Liver (tissue), 9 donors: Measurements from ENCODE around the gene KANSL1L. TPM values are rescaled to one million over a fixed set of nuclear protein-coding genes. Genes with fewer than 3 reads are reported as not detected.

ENCODE experiments used
- DNase-seq: peaks from one replicate; pipeline ENCODE4 v3.0.0-alpha.2; 2017; ENCODE audit warnings: low spot score
- H3K27ac ChIP-seq, 2 donors: one replicate each; pipeline ENCODE4 v1.7.0; 2013; ENCODE audit warnings: inconsistent platforms in 2 of 2, low read length in 2 of 2, control low read depth in 1 of 2, low read depth in 1 of 2, mild to moderate bottlenecking in 1 of 2
- H3K27me3 ChIP-seq, 4 donors: one replicate each; pipeline versions ENCODE4 v1.6.1 to v1.7.0; 2013; ENCODE audit warnings: low read length in 3 of 4, inconsistent platforms in 1 of 4, mild to moderate bottlenecking in 1 of 4, moderate library complexity in 1 of 4; ENCODE audit not compliant: control insufficient read depth in 4 of 4, insufficient read depth in 4 of 4
- H3K36me3 ChIP-seq, 4 donors: one replicate each; pipeline versions ENCODE4 v1.6.1 to v1.7.0; 2013; ENCODE audit warnings: low read length in 3 of 4, mild to moderate bottlenecking in 3 of 4, low read depth in 1 of 4, moderate library complexity in 1 of 4; ENCODE audit not compliant: control insufficient read depth in 4 of 4, insufficient read depth in 3 of 4
- H3K4me1 ChIP-seq, 4 donors: one replicate each; pipeline versions ENCODE4 v1.6.1 to v1.7.0; 2013; ENCODE audit warnings: low read length in 3 of 4, mild to moderate bottlenecking in 3 of 4, moderate library complexity in 1 of 4; ENCODE audit not compliant: control insufficient read depth in 4 of 4, insufficient read depth in 4 of 4
- H3K4me3 ChIP-seq, 3 donors: one replicate each; pipeline versions ENCODE4 v1.6.1 to v1.7.0; 2013; ENCODE audit warnings: low read length in 3 of 3, control low read depth in 1 of 3, low read depth in 1 of 3, mild to moderate bottlenecking in 1 of 3
- H3K9ac ChIP-seq, 2 donors: one replicate each; pipeline ENCODE4 v1.7.0; 2013; ENCODE audit warnings: low read length in 2 of 2, mild to moderate bottlenecking in 2 of 2, moderate library complexity in 2 of 2, control low read depth in 1 of 2, low read depth in 1 of 2
- H3K9me3 ChIP-seq, 4 donors: one replicate each; pipeline versions ENCODE4 v1.6.1 to v1.7.0; 2013; ENCODE audit warnings: low read length in 3 of 4; ENCODE audit not compliant: control insufficient read depth in 4 of 4
- CTCF ChIP-seq: fragments of 150-350 bp; IDR thresholded peaks from 2 replicates; pipeline ENCODE4 v1.5.1; 2017; ENCODE audit warnings: improper control_type of control experiment, low read depth, low read length; ENCODE audit not compliant: missing input control
- EGR1 ChIP-seq, 2 donors: IDR thresholded peaks; 2 replicates each; pipeline ENCODE4 v1.6.1; 2016 to 2018; ENCODE audit warnings: antibody characterized with exemption in 2 of 2, low read depth in 2 of 2
- HNF4A ChIP-seq, 2 donors: conservative IDR thresholded peaks; 2 replicates each; pipeline ENCODE4 v1.6.1; 2016; ENCODE audit warnings: antibody characterized with exemption in 2 of 2, mild to moderate bottlenecking in 2 of 2
- HNF4G ChIP-seq: IDR thresholded peaks from 2 replicates; pipeline ENCODE4 v1.6.1; 2016; ENCODE audit warnings: antibody characterized with exemption
- JUND ChIP-seq, 2 donors: IDR thresholded peaks; 2 replicates each; pipeline ENCODE4 v1.6.1; 2016; ENCODE audit warnings: antibody characterized with exemption in 2 of 2
- NR2F2 ChIP-seq: IDR thresholded peaks from 2 replicates; pipeline ENCODE4 v1.6.1; 2016; ENCODE audit warnings: antibody characterized with exemption
- RAD21 ChIP-seq, 2 donors: IDR thresholded peaks; 2 replicates each; pipeline ENCODE4 v1.6.1; 2016; ENCODE audit warnings: antibody characterized with exemption in 2 of 2, mild to moderate bottlenecking in 2 of 2
- RXRA ChIP-seq, 2 donors: IDR thresholded peaks; 2 replicates each; pipeline ENCODE4 v1.6.1; 2017 to 2018; ENCODE audit warnings: antibody characterized with exemption in 2 of 2, mild to moderate bottlenecking in 1 of 2
- SP1 ChIP-seq: IDR thresholded peaks from 2 replicates; pipeline ENCODE4 v1.6.1; 2018; ENCODE audit warnings: antibody characterized with exemption, mild to moderate bottlenecking
- TAF1 ChIP-seq: conservative IDR thresholded peaks from 2 replicates; pipeline ENCODE4 v1.6.1; 2016; ENCODE audit warnings: antibody characterized with exemption, mild to moderate bottlenecking
- YY1 ChIP-seq: IDR thresholded peaks from 2 replicates; pipeline ENCODE4 v1.6.1; 2016; ENCODE audit warnings: antibody characterized with exemption, mild to moderate bottlenecking
- WGBS: extraction: QIAGEN DNeasy Blood & Tissue Kit; methylation state at CpG from one replicate; pipeline ENCODE4 v1.1.7; 2013; 5-methylcytosine and 5-hydroxymethylcytosine counted together
- polyA plus RNA-seq, 2 donors: library from polyadenylated mRNA; stranded (reverse) in 1 of 2; unstranded in 1 of 2; fragments of 200-250 nt in 1 of 2; fragments of >200 nt in 1 of 2; fragmentation: Nextera tagmentation in 1 of 2; extraction: Ambion mirVana in 1 of 2; gene quantifications; one replicate each; pipeline versions ENCODE4 v1.2.1 to v1.2.3, GENCODE V29; 2013 to 2015
- total RNA-seq, 2 donors: library from RNA; depleted of rRNA; stranded (reverse); fragments of >200 nt; gene quantifications; one replicate each; pipeline ENCODE4 v1.2.3, GENCODE V29; 2014
- TF ChIP-seq, protein P1 (sequence below): IDR thresholded peaks from 2 replicates; pipeline ENCODE4 v1.6.1; 2016; ENCODE audit warnings: antibody characterized with exemption
- TF ChIP-seq, protein P2 (sequence below): IDR thresholded peaks from 2 replicates; pipeline ENCODE4 v1.6.1; 2016; ENCODE audit warnings: antibody characterized with exemption
- TF ChIP-seq, protein P3 (sequence below): IDR thresholded peaks from 2 replicates; pipeline ENCODE4 v1.6.1; 2016; ENCODE audit warnings: antibody characterized with exemption, mild to moderate bottlenecking
- TF ChIP-seq, protein P4 (sequence below): IDR thresholded peaks from 2 replicates; pipeline ENCODE4 v1.6.1; 2016; ENCODE audit warnings: antibody characterized with exemption
- donor health status: healthy.
- donor health status: healthy.
- donor health status: healthy.
- donor health status: healthy.
- donor health status: healthy.

The KANSL1L gene
- total and polyA plus RNA-seq, 4 donors = 2.1 to 31.6 (median 11.4) TPM

DNA sequence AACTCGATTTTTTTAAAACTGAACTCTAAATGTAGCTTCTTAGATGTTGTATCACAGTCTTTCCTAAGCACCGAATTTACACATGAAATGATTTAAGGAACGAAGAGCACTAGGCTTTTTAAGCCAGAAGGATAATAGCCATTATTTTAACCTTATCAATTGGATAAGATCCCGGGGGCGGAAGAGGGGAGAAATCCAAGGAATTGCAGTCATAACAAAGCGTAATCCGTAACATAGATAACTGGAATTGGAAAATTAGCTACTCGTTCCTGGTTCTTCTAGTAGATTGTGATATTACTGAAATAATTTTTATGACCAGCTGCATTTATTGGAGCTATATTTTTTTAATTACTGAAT, 988 bp upstream of the KANSL1L start:
- Histone ChIP-seq H3K4me1 (peaks cover 0 to 26% (median 17%) of the 10 kb centered on the region in 4 donors), H3K27me3 (no peaks in the 10 kb centered on the region), H3K36me3 (no peaks in the 10 kb centered on the region), H3K9me3 (no peaks in the 10 kb centered on the region), H3K27ac (peak overlapping the region; percentile 90 to 100), H3K9ac (peak overlapping the region; percentile 40 to 95), H3K4me3 (peak overlapping the region; percentile 34 to 98 (median 81))
- TF ChIP-seq NR2F2 (no peak), YY1 (no peak), HNF4A (conservative IDR thresholded peaks at IDR 0.05) (no peak), JUND (IDR thresholded peaks at IDR 0.05) (no peak), RAD21 (IDR thresholded peaks at IDR 0.05) (no peak), SP1 (no peak), EGR1 (IDR thresholded peaks at IDR 0.05; ENCODE audit: low read depth in 2 of 2) (no peak)
- TF ChIP-seq, protein P1, sequence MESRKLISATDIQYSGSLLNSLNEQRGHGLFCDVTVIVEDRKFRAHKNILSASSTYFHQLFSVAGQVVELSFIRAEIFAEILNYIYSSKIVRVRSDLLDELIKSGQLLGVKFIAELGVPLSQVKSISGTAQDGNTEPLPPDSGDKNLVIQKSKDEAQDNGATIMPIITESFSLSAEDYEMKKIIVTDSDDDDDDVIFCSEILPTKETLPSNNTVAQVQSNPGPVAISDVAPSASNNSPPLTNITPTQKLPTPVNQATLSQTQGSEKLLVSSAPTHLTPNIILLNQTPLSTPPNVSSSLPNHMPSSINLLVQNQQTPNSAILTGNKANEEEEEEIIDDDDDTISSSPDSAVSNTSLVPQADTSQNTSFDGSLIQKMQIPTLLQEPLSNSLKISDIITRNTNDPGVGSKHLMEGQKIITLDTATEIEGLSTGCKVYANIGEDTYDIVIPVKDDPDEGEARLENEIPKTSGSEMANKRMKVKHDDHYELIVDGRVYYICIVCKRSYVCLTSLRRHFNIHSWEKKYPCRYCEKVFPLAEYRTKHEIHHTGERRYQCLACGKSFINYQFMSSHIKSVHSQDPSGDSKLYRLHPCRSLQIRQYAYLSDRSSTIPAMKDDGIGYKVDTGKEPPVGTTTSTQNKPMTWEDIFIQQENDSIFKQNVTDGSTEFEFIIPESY = no peak
- TF ChIP-seq, protein P2, sequence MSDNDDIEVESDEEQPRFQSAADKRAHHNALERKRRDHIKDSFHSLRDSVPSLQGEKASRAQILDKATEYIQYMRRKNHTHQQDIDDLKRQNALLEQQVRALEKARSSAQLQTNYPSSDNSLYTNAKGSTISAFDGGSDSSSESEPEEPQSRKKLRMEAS = no peak
- TF ChIP-seq, protein P3, sequence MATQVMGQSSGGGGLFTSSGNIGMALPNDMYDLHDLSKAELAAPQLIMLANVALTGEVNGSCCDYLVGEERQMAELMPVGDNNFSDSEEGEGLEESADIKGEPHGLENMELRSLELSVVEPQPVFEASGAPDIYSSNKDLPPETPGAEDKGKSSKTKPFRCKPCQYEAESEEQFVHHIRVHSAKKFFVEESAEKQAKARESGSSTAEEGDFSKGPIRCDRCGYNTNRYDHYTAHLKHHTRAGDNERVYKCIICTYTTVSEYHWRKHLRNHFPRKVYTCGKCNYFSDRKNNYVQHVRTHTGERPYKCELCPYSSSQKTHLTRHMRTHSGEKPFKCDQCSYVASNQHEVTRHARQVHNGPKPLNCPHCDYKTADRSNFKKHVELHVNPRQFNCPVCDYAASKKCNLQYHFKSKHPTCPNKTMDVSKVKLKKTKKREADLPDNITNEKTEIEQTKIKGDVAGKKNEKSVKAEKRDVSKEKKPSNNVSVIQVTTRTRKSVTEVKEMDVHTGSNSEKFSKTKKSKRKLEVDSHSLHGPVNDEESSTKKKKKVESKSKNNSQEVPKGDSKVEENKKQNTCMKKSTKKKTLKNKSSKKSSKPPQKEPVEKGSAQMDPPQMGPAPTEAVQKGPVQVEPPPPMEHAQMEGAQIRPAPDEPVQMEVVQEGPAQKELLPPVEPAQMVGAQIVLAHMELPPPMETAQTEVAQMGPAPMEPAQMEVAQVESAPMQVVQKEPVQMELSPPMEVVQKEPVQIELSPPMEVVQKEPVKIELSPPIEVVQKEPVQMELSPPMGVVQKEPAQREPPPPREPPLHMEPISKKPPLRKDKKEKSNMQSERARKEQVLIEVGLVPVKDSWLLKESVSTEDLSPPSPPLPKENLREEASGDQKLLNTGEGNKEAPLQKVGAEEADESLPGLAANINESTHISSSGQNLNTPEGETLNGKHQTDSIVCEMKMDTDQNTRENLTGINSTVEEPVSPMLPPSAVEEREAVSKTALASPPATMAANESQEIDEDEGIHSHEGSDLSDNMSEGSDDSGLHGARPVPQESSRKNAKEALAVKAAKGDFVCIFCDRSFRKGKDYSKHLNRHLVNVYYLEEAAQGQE = no peak
- no peak for DNase-seq
- WGBS = 7% methylated on average over 8 of the region's 8 CpGs

- Histone ChIP-seq H3K4me1 (peaks cover 0 to 35% (median 22%) of the 10 kb centered on the region in 4 donors), H3K9me3 (no peaks in the 10 kb centered on the region), H3K27me3 (no peaks in the 10 kb centered on the region), H3K36me3 (no peaks in the 10 kb centered on the region), H3K9ac (peak overlapping the region; percentile 85 to 98), H3K27ac (peak overlapping the region; percentile 100), H3K4me3 (peak overlapping the region; percentile 70 to 98 (median 75))
- TF ChIP-seq, protein P4, sequence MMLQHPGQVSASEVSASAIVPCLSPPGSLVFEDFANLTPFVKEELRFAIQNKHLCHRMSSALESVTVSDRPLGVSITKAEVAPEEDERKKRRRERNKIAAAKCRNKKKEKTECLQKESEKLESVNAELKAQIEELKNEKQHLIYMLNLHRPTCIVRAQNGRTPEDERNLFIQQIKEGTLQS = peak; percentile 86
- TF ChIP-seq HNF4A (conservative IDR thresholded peaks at IDR 0.05) (no peak), YY1 (no peak), RXRA (IDR thresholded peaks at IDR 0.05) (no peak), JUND (IDR thresholded peaks at IDR 0.05) (peak; percentile 3 to 54), TAF1 (peak; percentile 42), HNF4G (no peak), SP1 (peak; percentile 8), CTCF (no peak), EGR1 (IDR thresholded peaks at IDR 0.05; ENCODE audit: low read depth in 2 of 2) (no peak)
- TF ChIP-seq, protein P3 = peak; percentile 55
- TF ChIP-seq, protein P2 = no peak
- TF ChIP-seq, protein P1 = no peak
- DNase-seq = peak; percentile 97
- WGBS = under 1% methylated on average over 64 of the region's 64 CpGs
Observed at GRCh38 chr2:210170446-210171303, 534 bp downstream of the KANSL1L start.
